A549 (cell line): ENCODE results near the gene ARHGEF10L.

Source experiments
- CTCF ChIP-seq: fragments of >200 bp; sonication (Bioruptor Twin); formaldehyde crosslinking; IDR thresholded peaks from 3 replicates; pipeline ENCODE4 v1.5.1; 2016
- POLR2A ChIP-seq: IDR thresholded peaks from 2 replicates; pipeline ENCODE4 v1.6.1; 2012; ENCODE audit warnings: mild to moderate bottlenecking, low read length
- SMC3 ChIP-seq: fragments of >200 bp; sonication (Bioruptor Twin); formaldehyde crosslinking; IDR thresholded peaks from 3 replicates; pipeline ENCODE4 v1.6.1; 2018; ENCODE audit warnings: inconsistent platforms

- no peak for TF ChIP-seq CTCF
- TF ChIP-seq POLR2A: no peak
- no peak for TF ChIP-seq SMC3
Observed at GRCh38 chr1:17599954-17600300, 60.4 kb downstream of the ARHGEF10L start.
